Stimulated activated CD4-positive, alpha-beta T cell treated with anti-CD3 and anti-CD28 coated beads, Interleukin-1b, Interleukin-23, amount 100 ng/mL, for 48 hours (primary cell): ENCODE measurements around the gene TLR8.
"Not testable (repeated sequence)": the region's sequence is repeated elsewhere in the genome, so short reads cannot be mapped to it uniquely, and the experiment has no call there.

Source experiments
- DNase-seq: peaks from one replicate; pipeline ENCODE4 v3.0.0-alpha.2; 2020

TLR8 gene

DNA sequence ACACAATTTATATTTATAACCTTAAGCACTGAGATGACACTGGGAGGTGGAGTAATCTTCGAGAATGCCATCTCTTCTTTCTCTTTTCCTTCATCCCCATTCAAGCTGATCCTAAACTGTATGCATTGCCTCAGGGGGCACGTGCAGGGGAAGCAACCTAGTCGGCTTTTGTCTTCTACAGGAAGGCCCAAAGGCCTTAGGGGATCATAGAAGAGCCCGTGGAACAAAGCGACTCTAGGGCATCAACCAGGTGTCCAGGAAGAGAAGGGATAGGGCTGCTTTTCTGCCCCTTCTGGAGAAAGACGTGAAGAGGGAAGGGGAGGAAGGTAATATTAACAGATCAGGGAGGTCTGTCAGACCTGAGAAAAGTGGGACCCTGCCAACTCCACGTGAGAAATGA lies 6.9 kb upstream of the TLR8 start:
- no peak for DNase-seq

DNA sequence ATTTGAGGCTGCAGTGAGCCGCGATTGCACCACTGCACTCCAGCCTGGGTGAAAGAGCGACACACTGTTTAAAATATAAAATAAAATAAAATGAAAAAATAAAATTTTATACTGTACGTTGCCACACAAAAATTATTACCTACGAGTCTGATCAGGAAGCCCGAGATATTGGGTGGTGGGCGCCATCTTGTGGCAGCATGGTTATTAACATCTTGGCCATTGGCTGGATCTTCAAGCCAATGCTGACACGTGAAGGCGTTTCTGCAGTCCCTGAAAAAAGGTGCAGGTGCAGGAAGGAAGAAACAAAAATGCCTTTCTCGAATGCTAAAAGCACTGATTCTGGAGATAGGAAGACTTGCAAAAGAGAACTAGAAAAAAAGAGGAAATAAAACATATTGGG lies 4.9 kb upstream of the TLR8 start:
- DNase-seq, result peak; percentile 59

DNA sequence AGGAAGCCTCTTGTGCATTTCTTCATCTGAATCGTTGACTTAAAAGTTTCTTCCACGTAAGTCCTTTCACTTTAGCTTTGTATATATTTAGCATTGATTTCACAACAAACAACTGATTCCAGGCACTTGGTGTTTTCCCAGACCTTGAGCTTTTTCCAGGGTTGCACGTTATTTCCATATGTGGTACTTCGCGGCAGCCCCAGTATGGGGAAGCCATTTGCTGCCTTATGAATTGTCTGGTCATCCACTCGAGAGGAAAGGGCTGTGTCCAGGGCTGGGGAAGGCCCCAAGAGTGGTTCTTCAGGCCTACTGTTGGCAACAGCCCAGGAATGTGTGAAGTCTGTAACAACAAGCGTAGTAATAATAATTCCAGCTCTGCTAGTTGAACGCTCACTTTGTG lies 2.8 kb upstream of the TLR8 start:
- no peak for DNase-seq

DNA sequence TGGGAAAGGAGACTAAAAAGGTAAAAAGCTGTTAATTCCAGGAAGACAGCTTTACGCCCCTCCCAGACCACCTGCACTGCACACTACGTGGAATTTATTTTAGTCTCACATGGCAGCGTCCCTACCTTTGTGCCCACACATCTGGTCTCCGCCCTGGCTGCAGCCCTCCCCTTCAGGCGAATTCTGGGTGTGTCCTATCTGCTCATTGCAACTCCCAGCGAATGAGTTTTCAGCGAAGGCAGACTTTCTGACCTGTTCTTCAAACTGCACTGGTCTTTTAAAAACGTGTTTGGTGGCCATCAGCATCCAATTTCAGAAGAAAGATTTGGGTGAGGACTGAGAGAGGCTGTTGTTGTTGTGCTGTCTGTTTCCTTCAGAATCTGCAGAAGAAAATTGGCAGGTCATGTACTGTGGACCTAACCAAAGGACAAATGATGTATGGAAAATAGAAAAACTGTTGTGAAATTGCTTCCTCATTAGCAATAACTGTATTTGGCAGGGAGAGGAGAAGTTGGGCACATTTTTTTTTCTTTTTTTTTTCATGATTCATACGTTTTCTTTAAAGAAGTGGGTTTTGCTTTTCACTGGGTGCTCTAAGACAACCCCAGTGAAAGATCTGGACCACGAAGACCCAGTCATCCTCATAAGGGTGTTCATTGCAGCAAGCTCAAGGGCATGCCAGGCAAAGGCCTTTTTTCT lies 4.2 kb downstream of the TLR8 start:
- DNase-seq, result no peak

DNA sequence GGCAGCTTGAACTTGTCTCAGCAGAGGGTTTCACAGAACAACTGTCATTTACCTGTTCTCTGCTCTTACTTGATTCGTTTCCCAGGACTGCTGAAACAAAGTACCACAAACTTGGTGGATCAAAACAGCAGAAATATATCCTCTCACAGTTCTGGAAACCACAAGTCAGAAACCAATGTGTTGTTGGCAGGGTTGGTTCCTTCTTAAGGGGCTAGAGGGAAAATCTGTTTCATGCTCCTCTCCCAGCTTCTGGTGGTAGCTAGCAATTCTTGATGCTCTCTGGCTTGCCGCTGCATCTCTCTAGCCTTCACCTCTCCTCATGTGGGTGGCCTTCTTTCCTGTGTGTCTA lies 4.7 kb downstream of the TLR8 start:
- no peak for DNase-seq

DNA sequence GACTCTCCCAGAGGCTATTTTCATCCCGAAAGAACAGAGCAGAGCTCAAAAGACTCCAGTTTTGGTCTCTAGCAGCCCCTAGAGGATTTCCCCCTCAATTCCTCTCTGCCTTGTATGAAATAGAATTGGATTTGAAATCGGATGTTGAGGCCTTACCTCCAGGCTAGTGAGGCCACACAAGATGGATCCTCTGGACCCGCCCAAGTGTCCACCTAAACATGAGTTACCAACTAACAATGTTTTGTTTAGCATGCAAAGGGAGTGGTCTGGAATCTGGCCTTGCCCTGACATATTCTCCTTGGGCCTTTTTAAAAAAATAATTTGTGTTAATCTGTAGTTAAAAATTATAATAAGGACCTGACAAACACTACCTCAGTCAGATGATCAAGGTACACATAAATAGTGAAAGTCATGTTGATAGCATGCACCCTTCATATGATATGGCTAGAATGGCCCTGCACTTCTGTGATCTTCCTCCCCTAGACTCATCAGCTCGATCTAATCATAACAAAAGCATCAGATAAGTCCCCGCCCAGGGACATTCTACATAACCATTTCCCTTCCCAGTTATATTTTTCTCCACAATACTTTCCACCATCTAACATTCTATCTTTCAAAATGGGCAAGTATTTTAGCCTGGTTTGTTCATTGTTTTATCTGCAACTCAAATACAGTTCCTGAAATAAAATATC lies 6.5 kb downstream of the TLR8 start:
- DNase-seq, result no peak

DNA sequence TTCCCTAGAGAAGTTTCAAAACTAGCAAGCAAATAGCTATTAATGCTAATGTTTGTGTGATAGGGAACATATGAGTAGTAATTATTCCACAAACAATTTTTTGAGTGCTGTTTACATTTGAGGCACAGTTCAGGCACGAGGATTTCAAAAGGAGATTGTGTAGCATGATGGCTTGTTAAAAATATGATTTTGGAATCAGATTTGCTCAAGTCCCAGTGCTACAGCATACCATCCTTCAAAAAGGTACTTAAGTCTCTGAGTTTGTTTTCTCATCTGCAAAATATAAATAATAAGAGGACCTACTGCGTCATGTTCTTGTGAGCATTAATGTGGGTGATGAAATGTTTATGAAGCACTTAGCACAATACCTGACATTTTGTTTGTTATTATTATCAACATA lies 11.3 kb downstream of the TLR8 start:
- no peak for DNase-seq

DNA sequence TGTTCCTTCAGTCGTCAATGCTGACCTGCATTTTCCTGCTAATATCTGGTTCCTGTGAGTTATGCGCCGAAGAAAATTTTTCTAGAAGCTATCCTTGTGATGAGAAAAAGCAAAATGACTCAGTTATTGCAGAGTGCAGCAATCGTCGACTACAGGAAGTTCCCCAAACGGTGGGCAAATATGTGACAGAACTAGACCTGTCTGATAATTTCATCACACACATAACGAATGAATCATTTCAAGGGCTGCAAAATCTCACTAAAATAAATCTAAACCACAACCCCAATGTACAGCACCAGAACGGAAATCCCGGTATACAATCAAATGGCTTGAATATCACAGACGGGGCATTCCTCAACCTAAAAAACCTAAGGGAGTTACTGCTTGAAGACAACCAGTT lies 12.6 kb downstream of the TLR8 start:
- no peak for DNase-seq

DNA sequence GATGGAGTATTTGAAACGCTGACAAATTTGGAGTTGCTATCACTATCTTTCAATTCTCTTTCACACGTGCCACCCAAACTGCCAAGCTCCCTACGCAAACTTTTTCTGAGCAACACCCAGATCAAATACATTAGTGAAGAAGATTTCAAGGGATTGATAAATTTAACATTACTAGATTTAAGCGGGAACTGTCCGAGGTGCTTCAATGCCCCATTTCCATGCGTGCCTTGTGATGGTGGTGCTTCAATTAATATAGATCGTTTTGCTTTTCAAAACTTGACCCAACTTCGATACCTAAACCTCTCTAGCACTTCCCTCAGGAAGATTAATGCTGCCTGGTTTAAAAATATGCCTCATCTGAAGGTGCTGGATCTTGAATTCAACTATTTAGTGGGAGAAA lies 13.2 kb downstream of the TLR8 start:
- no peak for DNase-seq

DNA sequence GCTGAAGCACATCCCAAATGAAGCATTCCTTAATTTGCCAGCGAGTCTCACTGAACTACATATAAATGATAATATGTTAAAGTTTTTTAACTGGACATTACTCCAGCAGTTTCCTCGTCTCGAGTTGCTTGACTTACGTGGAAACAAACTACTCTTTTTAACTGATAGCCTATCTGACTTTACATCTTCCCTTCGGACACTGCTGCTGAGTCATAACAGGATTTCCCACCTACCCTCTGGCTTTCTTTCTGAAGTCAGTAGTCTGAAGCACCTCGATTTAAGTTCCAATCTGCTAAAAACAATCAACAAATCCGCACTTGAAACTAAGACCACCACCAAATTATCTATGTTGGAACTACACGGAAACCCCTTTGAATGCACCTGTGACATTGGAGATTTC lies 14.6 kb downstream of the TLR8 start:
- DNase-seq, result no peak

DNA sequence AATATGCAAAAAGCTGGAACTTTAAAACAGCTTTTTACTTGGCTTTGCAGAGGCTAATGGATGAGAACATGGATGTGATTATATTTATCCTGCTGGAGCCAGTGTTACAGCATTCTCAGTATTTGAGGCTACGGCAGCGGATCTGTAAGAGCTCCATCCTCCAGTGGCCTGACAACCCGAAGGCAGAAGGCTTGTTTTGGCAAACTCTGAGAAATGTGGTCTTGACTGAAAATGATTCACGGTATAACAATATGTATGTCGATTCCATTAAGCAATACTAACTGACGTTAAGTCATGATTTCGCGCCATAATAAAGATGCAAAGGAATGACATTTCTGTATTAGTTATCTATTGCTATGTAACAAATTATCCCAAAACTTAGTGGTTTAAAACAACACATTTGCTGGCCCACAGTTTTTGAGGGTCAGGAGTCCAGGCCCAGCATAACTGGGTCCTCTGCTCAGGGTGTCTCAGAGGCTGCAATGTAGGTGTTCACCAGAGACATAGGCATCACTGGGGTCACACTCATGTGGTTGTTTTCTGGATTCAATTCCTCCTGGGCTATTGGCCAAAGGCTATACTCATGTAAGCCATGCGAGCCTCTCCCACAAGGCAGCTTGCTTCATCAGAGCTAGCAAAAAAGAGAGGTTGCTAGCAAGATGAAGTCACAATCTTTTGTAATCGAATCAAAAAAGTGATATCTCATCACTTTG lies 15.6 kb downstream of the TLR8 start:
- DNase-seq, result no peak

DNA sequence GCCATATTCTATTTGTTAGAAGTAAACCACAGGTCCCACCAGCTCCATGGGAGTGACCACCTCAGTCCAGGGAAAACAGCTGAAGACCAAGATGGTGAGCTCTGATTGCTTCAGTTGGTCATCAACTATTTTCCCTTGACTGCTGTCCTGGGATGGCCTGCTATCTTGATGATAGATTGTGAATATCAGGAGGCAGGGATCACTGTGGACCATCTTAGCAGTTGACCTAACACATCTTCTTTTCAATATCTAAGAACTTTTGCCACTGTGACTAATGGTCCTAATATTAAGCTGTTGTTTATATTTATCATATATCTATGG lies 16.1 kb downstream of the TLR8 start:
- DNase-seq, result no peak

DNA sequence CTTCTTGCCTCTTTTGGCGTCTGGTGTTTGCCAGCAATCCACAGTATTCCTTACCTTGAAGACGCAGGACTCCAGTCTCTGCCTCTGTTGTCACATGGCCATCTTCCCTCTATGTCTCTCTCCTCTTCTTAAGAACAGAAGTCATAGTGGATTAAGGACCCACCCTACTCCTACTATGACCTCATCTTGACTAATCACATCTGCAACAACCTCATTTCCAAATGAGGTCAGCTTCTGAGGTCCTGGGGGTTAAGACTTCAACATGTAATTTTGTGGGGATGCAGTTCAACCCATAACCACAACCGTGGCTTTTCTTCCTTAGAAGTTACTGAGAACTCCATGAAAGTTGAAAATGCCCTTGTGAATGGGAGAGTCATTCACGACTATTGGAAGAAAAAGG lies 23.3 kb downstream of the TLR8 start:
- DNase-seq, result no peak

DNA sequence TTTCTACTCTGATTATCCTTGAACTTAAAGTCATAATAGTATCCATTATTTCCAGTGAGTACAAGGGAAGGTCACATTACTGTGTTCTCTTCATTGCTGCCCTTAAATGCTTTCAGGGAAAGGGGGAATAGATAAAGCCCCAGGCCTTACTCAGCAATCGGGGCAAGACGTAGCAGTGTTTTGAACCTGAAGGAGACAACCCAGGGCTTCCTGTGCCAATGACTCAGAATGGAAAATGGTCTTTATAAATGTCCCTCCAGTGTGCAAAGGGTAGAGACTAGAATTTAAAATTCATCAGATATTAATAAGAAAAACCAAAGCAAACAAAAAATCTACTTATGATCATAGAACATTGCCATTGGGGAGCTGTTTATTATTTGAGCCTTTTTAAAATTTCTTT lies 23.7 kb downstream of the TLR8 start:
- no peak for DNase-seq

DNA sequence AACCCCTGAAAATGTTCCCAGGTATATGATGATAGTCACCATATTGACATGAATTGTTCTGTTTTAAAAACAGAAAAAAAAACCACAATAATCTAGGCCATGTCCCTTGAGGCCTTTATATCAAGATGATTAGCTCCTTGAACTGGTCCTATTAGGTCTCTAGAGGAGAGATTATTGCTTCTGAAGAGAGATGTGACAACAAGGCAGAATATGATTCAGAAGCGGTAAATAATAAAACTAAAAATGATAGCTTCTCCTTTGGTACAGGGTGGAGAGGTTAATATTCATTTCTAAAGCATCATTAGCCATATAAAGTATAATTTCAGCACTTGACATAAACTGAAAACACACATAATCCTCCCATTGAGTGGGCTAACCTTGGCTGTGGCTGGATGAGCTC lies 25.8 kb downstream of the TLR8 start:
- no peak for DNase-seq

DNA sequence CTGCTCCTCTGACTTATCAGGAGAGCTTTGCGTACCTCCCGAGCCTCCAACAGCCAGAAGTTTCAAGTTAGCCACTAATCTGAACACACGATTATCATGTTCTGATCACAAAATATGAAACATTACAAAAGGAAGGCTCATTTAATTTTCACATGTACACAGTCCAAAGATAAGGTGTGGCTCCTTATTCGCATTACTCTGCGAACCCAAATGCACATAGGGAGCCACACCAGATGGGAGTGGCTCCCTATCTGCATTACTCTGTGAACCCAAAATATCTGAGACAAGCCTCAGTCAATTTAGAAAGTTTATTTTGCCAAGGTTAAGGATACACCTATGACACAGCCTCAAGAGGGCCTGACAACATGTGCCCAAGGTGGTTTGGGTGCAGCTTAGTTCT lies 28.4 kb downstream of the TLR8 start:
- no peak for DNase-seq

DNA sequence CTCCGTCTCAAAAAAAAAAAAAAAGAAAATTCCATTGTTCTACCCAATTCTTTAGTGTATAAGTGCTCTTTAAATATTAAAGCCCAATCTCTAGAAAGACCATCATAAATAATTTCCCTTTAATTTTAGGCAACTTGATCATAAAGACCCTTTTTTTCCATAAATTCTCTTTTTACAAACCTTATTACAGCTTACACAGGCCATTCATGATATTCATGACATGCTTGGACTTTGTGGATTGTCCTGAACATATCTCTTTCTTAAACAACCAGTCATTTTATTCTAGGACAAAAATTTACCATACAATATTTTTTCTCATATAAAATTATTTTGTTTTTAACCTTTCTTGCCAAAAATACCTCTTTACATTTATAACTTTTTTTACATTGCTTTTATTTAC lies 30.5 kb downstream of the TLR8 start:
- no peak for DNase-seq

DNA sequence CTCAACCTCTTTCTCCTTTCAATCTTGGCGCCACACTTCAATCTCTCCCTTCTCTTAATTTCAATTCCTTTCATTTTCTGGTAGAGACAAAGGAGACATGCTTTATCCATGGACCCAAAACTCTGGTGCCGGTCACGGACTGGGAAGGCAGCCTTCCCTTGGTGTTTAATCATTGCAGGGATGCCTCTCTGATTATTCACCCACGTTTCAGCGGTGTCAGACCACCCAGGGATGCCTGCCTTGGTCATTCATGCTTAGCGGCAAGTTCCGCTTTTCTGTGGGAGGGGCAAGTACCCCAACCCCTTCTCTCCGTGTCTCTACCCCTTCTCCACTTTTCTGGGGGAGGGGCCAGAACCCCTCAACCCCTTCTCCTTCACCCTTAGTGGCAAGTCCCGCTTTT lies 34.1 kb downstream of the TLR8 start:
- not testable (repeated sequence) for DNase-seq

DNA sequence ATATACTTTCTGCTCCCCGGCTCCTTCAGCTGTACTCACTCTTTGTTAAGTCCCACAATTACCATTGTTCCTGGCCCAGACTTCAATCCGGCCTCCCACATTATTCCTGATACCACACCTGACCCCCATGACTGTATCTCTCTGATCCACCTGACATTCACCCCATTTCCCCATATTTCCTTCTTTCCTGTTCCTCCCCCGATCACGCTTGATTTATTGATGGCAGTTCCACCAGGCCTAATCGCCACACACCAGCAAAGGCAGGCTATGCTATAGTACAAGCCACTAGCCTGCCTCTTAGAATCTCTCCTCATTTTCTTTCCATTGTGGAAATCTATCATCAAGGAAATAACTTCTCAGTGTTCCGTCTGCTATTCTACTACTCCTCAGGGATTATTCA lies 37.2 kb downstream of the TLR8 start:
- DNase-seq, result not testable (repeated sequence)

DNA sequence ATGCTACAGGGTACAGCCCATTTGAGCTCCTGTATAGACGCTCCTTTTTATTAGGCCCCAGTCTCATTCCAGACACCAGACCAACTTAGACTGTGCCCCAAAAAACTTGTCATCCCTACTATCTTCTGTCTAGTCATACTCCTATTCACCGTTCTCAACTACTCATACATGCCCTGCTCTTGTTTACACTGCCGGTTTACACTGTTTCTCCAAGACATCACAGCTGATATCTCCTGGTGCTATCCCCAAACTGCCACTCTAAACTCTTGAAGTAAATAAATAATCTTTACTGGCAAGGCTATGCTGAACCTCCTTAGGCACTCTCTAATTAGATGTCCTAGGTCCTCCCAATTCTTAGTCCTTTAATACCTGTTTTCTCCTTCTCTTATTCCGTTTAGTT lies 38.0 kb downstream of the TLR8 start:
- not testable (repeated sequence) for DNase-seq

DNA sequence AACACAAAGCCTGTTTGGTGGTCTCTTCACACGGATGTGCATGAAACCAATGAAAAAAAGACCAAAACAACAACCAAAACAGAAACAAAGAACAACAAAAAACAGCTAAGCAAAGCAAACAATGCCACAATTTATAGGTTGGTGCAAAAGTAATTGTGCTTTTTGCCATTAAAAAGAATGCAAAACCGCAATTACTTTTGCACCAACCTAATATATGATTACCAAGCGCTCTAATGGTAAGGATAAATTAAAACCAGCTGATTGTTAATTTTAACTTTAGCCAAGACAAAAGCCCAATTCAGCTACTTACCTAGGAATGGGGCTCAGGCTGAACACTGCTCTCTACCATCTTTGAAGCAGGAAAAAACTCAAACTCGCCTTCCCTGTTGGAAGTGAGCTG lies 39.1 kb downstream of the TLR8 start:
- no peak for DNase-seq

DNA sequence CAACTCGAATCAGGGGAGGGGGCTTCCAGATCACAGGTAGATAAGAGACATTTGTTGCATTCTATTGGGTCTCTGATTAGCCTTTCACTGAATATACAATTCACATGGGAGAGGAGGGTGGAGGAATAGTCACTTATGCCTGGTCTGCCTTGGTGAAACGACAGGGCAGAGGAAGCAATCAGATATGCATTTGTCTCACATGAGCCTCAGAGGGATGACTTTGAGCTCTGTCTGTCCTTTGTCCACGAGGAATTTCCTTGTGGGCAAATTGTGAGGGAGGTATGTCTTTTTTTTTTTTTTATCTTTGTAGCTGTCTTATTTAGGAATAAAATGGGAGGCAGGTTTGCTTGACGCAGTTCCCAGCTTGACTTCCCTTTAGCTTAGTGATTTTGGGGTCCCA lies 40.0 kb downstream of the TLR8 start:
- DNase-seq, result no peak

DNA sequence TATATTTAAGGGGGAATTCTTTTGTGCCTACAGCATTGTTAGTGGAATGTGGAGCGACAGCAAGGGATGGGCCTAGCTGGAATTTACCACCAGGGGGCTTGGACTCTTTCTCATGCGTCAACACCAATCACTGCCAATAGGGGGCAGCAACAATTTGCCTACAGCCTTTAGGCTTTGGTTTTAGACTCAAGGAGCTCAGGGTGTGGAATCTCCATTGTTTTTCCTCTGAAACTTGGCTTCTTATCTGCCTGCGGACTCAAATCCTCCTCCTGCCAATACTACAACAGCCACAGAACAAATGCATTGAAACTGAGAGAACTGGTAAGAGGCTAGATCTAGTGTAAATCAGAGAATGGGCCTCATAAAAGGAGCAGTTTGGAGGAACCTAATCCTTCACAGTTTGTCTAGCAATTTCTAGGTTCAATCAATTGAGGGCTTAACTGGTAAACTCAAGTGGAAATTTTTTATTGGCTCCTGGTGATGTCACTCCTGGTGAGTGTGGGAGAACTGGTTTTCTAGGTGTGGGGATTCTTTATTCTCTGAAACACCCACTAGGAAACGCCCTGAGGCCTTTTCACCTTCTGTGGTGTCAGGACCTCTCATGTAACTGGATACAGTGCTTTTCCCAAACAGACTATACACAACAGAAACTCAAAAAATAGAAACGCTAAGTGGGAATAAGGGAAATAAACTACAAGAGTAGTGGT lies 40.6 kb downstream of the TLR8 start:
- DNase-seq, result peak; percentile 72
